GM19455 (cell line): Measurements from ENCODE around the gene NUCB2.

Experiments used
- ATAC-seq: cut with Tn5 transposase; IDR thresholded peaks from one replicate; pipeline ENCODE4 v1.9.1; 2021; ENCODE audit not compliant: unreplicated experiment

Gene NUCB2

GRCh38 chr11:17331669-17332068, 55.1 kb downstream of the NUCB2 start:
- no peak for ATAC-seq

GRCh38 chr11:17333799-17334586, 57.5 kb downstream of the NUCB2 start:
- no peak for ATAC-seq

- ATAC-seq, result no peak
Observed at GRCh38 chr11:17343257-17343656, 66.7 kb downstream of the NUCB2 start.

- ATAC-seq, result no peak
Observed at GRCh38 chr11:17343907-17344306, 67.4 kb downstream of the NUCB2 start.

GRCh38 chr11:17347676-17348075, 71.1 kb downstream of the NUCB2 start:
- no peak for ATAC-seq

- no peak for ATAC-seq
Observed at GRCh38 chr11:17350455-17351171, 74.1 kb downstream of the NUCB2 start.

- ATAC-seq, result no peak
Observed at GRCh38 chr11:17351172-17351509, 74.6 kb downstream of the NUCB2 start.

GRCh38 chr11:17351510-17352176, 75.1 kb downstream of the NUCB2 start, which contains the start of gene NCR3LG1:
NCR3LG1 (plus strand) TSS chr11:17351800; CDS start chr11:17351970, 170 bp downstream.
- ATAC-seq, result no peak

- ATAC-seq, result peak; percentile 37
Observed at GRCh38 chr11:17352950-17353820, 76.6 kb downstream of the NUCB2 start.

GRCh38 chr11:17353821-17354600, 77.5 kb downstream of the NUCB2 start:
- ATAC-seq, result no peak

GRCh38 chr11:17354601-17354991, 78.1 kb downstream of the NUCB2 start:
- ATAC-seq, result peak; percentile 43

- no peak for ATAC-seq
Observed at GRCh38 chr11:17366495-17366894, 90.0 kb downstream of the NUCB2 start.

GRCh38 chr11:17368551-17368950, 92.0 kb downstream of the NUCB2 start:
- ATAC-seq, result no peak

- ATAC-seq, result no peak
Observed at GRCh38 chr11:17369094-17369493, 92.6 kb downstream of the NUCB2 start.

- no peak for ATAC-seq
Observed at GRCh38 chr11:17369684-17370243, 93.2 kb downstream of the NUCB2 start.

- no peak for ATAC-seq
Observed at GRCh38 chr11:17371614-17372013, 95.1 kb downstream of the NUCB2 start.

- no peak for ATAC-seq
Observed at GRCh38 chr11:17375547-17375946, 99.0 kb downstream of the NUCB2 start.

- no peak for ATAC-seq
Observed at GRCh38 chr11:17376493-17376892, 100.0 kb downstream of the NUCB2 start.

GRCh38 chr11:17378655-17379054, 102.1 kb downstream of the NUCB2 start:
- no peak for ATAC-seq
